ENCODE results near the gene TEPSIN. TPM values are rescaled to one million over a fixed set of nuclear protein-coding genes. Genes with fewer than 3 reads are reported as not detected.

TEPSIN gene
- total and polyA plus RNA-seq, 4 donors, result 3.2 to 22.9 (median 10.7) TPM

DNA sequence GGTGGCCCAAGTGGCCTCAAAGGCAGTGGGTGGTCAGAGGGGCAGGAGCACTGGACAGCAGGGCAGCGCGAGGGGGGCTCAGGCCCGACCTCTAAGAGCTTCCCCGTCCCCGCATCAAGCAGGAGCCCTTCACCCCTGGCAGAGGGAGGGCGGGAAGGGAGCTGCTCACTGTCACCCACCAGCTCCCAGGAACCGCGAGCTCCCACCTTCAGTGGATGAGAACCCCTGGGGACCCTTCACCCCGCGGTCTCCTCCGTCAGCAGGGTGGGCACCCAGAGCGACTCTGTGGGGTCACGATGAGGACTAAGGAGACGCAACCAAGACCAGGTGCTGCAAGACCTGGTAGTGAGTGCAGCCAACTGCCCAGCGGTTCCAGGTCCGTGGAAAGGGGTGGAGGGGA lies 29.7 kb downstream of the TEPSIN start:
- Histone ChIP-seq H3K9ac (ENCODE audit: low read depth in 1 of 2, low read length in 2 of 2) (no peak overlapping the region), H3K4me1 (ENCODE audit: control insufficient read depth in 4 of 4, insufficient read depth in 4 of 4, low read length in 3 of 4) (no peaks in the 10 kb centered on the region), H3K4me3 (ENCODE audit: low read depth in 1 of 3, low read length in 3 of 3) (no peak overlapping the region), H3K9me3 (ENCODE audit: control insufficient read depth in 4 of 4, low read length in 3 of 4) (no peaks in the 10 kb centered on the region), H3K36me3 (ENCODE audit: control insufficient read depth in 4 of 4, insufficient read depth in 3 of 4, low read depth in 1 of 4, low read length in 3 of 4) (no peaks in the 10 kb centered on the region), H3K27me3 (ENCODE audit: control insufficient read depth in 4 of 4, insufficient read depth in 4 of 4, low read length in 3 of 4) (no peaks in the 10 kb centered on the region), H3K27ac (ENCODE audit: low read depth in 1 of 2, low read length in 2 of 2) (no peak overlapping the region)
- no peak for DNase-seq (ENCODE audit: low spot score)
- 99% methylated on average over 16 of the region's 16 CpGs for WGBS
- TF ChIP-seq RAD21 (IDR thresholded peaks at IDR 0.05) (no peak), HNF4A (conservative IDR thresholded peaks at IDR 0.05) (no peak), FOXA1 (IDR thresholded peaks at IDR 0.05) (no peak), GABPA (IDR thresholded peaks at IDR 0.05 in 1 of 2, conservative IDR thresholded peaks at IDR 0.05 in 1 of 2) (no peak), EGR1 (IDR thresholded peaks at IDR 0.05; ENCODE audit: low read depth in 2 of 2) (no peak)
- TF ChIP-seq, protein P1, sequence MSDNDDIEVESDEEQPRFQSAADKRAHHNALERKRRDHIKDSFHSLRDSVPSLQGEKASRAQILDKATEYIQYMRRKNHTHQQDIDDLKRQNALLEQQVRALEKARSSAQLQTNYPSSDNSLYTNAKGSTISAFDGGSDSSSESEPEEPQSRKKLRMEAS (IDR thresholded peaks at IDR 0.05), result no peak

DNA sequence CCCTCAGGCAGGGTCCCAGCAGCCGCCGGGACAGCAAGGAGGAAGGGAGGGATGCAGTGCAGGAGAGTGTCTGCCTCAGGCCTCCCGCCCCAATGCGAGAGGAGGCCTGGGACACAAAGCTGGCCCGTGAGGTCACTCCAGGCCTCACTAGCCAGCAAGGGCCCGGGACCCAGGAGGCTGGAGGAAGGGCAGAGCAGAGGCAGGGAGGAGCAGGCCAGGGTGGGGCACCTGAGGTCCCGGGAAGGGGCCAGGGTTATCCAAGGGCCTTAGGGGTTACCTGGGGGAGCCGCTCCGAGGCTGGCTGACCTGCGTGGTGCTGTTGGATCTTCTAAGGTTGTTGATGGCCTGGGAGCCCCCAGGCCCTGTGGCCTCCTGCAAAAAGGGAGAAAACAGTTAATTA lies 30.2 kb downstream of the TEPSIN start:
- DNase-seq (ENCODE audit: low spot score), result no peak
- H3K9ac ChIP-seq (ENCODE audit: low read depth in 1 of 2, low read length in 2 of 2), result no peak overlapping the region
- no peak overlapping the region for H3K4me3 ChIP-seq (ENCODE audit: low read depth in 1 of 3, low read length in 3 of 3)
- TF ChIP-seq EGR1 (IDR thresholded peaks at IDR 0.05; ENCODE audit: low read depth in 2 of 2) (no peak), SP1 (IDR thresholded peaks at IDR 0.05) (no peak), TAF1 (conservative IDR thresholded peaks at IDR 0.05) (no peak), HNF4A (conservative IDR thresholded peaks at IDR 0.05) (no peak), HNF4G (IDR thresholded peaks at IDR 0.05) (no peak), FOXA1 (IDR thresholded peaks at IDR 0.05) (no peak), YY1 (IDR thresholded peaks at IDR 0.05) (no peak), RXRA (IDR thresholded peaks at IDR 0.05) (no peak), NR2F2 (IDR thresholded peaks at IDR 0.05) (no peak), JUND (IDR thresholded peaks at IDR 0.05) (no peak), FOXA2 (IDR thresholded peaks at IDR 0.05) (no peak), GABPA (IDR thresholded peaks at IDR 0.05 in 1 of 2, conservative IDR thresholded peaks at IDR 0.05 in 1 of 2) (no peak), RAD21 (IDR thresholded peaks at IDR 0.05) (no peak)
- TF ChIP-seq, protein P2, sequence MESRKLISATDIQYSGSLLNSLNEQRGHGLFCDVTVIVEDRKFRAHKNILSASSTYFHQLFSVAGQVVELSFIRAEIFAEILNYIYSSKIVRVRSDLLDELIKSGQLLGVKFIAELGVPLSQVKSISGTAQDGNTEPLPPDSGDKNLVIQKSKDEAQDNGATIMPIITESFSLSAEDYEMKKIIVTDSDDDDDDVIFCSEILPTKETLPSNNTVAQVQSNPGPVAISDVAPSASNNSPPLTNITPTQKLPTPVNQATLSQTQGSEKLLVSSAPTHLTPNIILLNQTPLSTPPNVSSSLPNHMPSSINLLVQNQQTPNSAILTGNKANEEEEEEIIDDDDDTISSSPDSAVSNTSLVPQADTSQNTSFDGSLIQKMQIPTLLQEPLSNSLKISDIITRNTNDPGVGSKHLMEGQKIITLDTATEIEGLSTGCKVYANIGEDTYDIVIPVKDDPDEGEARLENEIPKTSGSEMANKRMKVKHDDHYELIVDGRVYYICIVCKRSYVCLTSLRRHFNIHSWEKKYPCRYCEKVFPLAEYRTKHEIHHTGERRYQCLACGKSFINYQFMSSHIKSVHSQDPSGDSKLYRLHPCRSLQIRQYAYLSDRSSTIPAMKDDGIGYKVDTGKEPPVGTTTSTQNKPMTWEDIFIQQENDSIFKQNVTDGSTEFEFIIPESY (IDR thresholded peaks at IDR 0.05), result no peak
- TF ChIP-seq, protein P1 (IDR thresholded peaks at IDR 0.05), result no peak
- TF ChIP-seq, protein P3, sequence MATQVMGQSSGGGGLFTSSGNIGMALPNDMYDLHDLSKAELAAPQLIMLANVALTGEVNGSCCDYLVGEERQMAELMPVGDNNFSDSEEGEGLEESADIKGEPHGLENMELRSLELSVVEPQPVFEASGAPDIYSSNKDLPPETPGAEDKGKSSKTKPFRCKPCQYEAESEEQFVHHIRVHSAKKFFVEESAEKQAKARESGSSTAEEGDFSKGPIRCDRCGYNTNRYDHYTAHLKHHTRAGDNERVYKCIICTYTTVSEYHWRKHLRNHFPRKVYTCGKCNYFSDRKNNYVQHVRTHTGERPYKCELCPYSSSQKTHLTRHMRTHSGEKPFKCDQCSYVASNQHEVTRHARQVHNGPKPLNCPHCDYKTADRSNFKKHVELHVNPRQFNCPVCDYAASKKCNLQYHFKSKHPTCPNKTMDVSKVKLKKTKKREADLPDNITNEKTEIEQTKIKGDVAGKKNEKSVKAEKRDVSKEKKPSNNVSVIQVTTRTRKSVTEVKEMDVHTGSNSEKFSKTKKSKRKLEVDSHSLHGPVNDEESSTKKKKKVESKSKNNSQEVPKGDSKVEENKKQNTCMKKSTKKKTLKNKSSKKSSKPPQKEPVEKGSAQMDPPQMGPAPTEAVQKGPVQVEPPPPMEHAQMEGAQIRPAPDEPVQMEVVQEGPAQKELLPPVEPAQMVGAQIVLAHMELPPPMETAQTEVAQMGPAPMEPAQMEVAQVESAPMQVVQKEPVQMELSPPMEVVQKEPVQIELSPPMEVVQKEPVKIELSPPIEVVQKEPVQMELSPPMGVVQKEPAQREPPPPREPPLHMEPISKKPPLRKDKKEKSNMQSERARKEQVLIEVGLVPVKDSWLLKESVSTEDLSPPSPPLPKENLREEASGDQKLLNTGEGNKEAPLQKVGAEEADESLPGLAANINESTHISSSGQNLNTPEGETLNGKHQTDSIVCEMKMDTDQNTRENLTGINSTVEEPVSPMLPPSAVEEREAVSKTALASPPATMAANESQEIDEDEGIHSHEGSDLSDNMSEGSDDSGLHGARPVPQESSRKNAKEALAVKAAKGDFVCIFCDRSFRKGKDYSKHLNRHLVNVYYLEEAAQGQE (IDR thresholded peaks at IDR 0.05), result no peak
- TF ChIP-seq, protein P4, sequence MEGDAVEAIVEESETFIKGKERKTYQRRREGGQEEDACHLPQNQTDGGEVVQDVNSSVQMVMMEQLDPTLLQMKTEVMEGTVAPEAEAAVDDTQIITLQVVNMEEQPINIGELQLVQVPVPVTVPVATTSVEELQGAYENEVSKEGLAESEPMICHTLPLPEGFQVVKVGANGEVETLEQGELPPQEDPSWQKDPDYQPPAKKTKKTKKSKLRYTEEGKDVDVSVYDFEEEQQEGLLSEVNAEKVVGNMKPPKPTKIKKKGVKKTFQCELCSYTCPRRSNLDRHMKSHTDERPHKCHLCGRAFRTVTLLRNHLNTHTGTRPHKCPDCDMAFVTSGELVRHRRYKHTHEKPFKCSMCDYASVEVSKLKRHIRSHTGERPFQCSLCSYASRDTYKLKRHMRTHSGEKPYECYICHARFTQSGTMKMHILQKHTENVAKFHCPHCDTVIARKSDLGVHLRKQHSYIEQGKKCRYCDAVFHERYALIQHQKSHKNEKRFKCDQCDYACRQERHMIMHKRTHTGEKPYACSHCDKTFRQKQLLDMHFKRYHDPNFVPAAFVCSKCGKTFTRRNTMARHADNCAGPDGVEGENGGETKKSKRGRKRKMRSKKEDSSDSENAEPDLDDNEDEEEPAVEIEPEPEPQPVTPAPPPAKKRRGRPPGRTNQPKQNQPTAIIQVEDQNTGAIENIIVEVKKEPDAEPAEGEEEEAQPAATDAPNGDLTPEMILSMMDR (IDR thresholded peaks at IDR 0.05; ENCODE audit: low read depth, low read length, missing input control), result no peak
- TF ChIP-seq, protein P5, sequence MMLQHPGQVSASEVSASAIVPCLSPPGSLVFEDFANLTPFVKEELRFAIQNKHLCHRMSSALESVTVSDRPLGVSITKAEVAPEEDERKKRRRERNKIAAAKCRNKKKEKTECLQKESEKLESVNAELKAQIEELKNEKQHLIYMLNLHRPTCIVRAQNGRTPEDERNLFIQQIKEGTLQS (IDR thresholded peaks at IDR 0.05), result no peak
- no peaks in the 10 kb centered on the region for H3K27me3 ChIP-seq (ENCODE audit: control insufficient read depth in 4 of 4, insufficient read depth in 4 of 4, low read length in 3 of 4)
- H3K9me3 ChIP-seq (ENCODE audit: control insufficient read depth in 4 of 4, low read length in 3 of 4), result no peaks in the 10 kb centered on the region
- H3K27ac ChIP-seq (ENCODE audit: low read depth in 1 of 2, low read length in 2 of 2), result no peak overlapping the region
- H3K36me3 ChIP-seq (ENCODE audit: control insufficient read depth in 4 of 4, insufficient read depth in 3 of 4, low read depth in 1 of 4, low read length in 3 of 4), result no peaks in the 10 kb centered on the region
- no peaks in the 10 kb centered on the region for H3K4me1 ChIP-seq (ENCODE audit: control insufficient read depth in 4 of 4, insufficient read depth in 4 of 4, low read length in 3 of 4)
- WGBS, result 97% methylated on average over 10 of the region's 10 CpGs
